Hepatocyte (in vitro differentiated cells): ENCODE results near the gene FBRSL1. TPM values are rescaled to one million over a fixed set of nuclear protein-coding genes. Genes with fewer than 3 reads are reported as not detected.

ENCODE experiments used
- DNase-seq: peaks from one replicate; pipeline ENCODE4 v3.0.0-alpha.2; 2016; ENCODE audit warnings: low spot score
- H2AFZ ChIP-seq: fragments of 200-600 bp; sonication (generic); 2 replicates; pipeline ENCODE4 v1.6.0; 2016; ENCODE audit warnings: antibody characterized with exemption, mild to moderate bottlenecking
- H3K27ac ChIP-seq: fragments of 200-600 bp; sonication (generic); 2 replicates; pipeline ENCODE4 v1.5.1; 2016; ENCODE audit warnings: mild to moderate bottlenecking
- H3K27me3 ChIP-seq: fragments of 200-600 bp; sonication (generic); 2 replicates; pipeline ENCODE4 v1.6.1; 2016
- H3K36me3 ChIP-seq: fragments of 200-600 bp; sonication (generic); replicated peaks from 2 replicates; pipeline ENCODE4 v1.5.1; 2016; ENCODE audit warnings: low read depth; ENCODE audit not compliant: insufficient read depth
- H3K4me1 ChIP-seq: fragments of 200-600 bp; sonication (generic); 2 replicates; pipeline ENCODE4 v1.5.1; 2016; ENCODE audit warnings: mild to moderate bottlenecking, moderate library complexity; ENCODE audit not compliant: insufficient read depth
- H3K4me2 ChIP-seq: fragments of 200-600 bp; sonication (generic); 2 replicates; pipeline ENCODE4 v1.6.0; 2016
- H3K4me3 ChIP-seq: fragments of 200-600 bp; sonication (generic); 2 replicates; pipeline ENCODE4 v1.5.1; 2016; ENCODE audit warnings: mild to moderate bottlenecking
- H3K79me2 ChIP-seq: fragments of 200-600 bp; sonication (generic); 2 replicates; pipeline ENCODE4 v1.6.0; 2017; ENCODE audit warnings: mild to moderate bottlenecking
- H3K9me2 ChIP-seq: fragments of 200-600 bp; sonication (generic); replicated peaks from 2 replicates; pipeline ENCODE4 v1.6.0; 2017; ENCODE audit warnings: mild to moderate bottlenecking; ENCODE audit not compliant: insufficient read depth
- H3K9me3 ChIP-seq: fragments of 200-600 bp; sonication (generic); 2 replicates; pipeline ENCODE4 v1.5.1; 2016; ENCODE audit warnings: low read depth, mild to moderate bottlenecking
- H4K20me1 ChIP-seq: fragments of 200-600 bp; sonication (generic); 2 replicates; pipeline ENCODE4 v1.6.0; 2016; ENCODE audit warnings: mild to moderate bottlenecking; ENCODE audit not compliant: insufficient read depth, poor library complexity, severe bottlenecking
- CTCF ChIP-seq: fragments of 200-600 bp; sonication (generic); IDR thresholded peaks from 2 replicates; pipeline ENCODE4 v1.5.1; 2016; ENCODE audit warnings: antibody characterized with exemption, mild to moderate bottlenecking; ENCODE audit not compliant: poor library complexity
- EZH2 ChIP-seq: fragments of 200-600 bp; sonication (generic); IDR thresholded peaks from 2 replicates; pipeline ENCODE4 v1.6.1; 2016; ENCODE audit warnings: antibody characterized with exemption, mild to moderate bottlenecking, borderline replicate concordance
- EZH2phosphoT487 ChIP-seq: fragments of 200-600 bp; sonication (generic); IDR thresholded peaks from one replicate; pipeline ENCODE4 v1.6.1; 2018; ENCODE audit warnings: antibody characterized with exemption, mild to moderate bottlenecking, low read depth, moderate library complexity; ENCODE audit not compliant: unreplicated experiment, severe bottlenecking
- WGBS: methylation state at CpG from one replicate; pipeline ENCODE4 v1.1.6; 2016; ENCODE audit warnings: low lambda C conversion rate; ENCODE audit errors: missing lambda C conversion rate; 5-methylcytosine and 5-hydroxymethylcytosine counted together
- polyA plus RNA-seq: library from polyadenylated mRNA; unstranded; fragments of >200 nt; fragmentation: Nextera tagmentation; extraction: Ambion mirVana; gene quantifications from 2 replicates; pipeline ENCODE4 v1.2.1, GENCODE V29; 2016
- total RNA-seq: library from RNA; depleted of rRNA; stranded (reverse); fragments of >200 nt; gene quantifications from 2 replicates; pipeline ENCODE4 v1.2.3, GENCODE V29; 2014

FBRSL1 gene
- total and polyA plus RNA-seq, 2 experiments from 2014 or later = 18.5 to 61.1 TPM

- TF ChIP-seq EZH2 (no peak), EZH2phosphoT487 (no peak), CTCF (no peak)
- H3K9me3 ChIP-seq = no peaks in the 10 kb centered on the region
- peak overlapping the region; percentile 53 for H3K27ac ChIP-seq
- no peaks in the 10 kb centered on the region for H4K20me1 ChIP-seq
- peaks cover 19% of the 10 kb centered on the region for H3K4me1 ChIP-seq
- no peaks in the 10 kb centered on the region for H3K36me3 ChIP-seq
- no peaks in the 10 kb centered on the region for H3K79me2 ChIP-seq
- H3K4me2 ChIP-seq = no peak overlapping the region
- 90% methylated on average over 17 of the region's 18 CpGs for WGBS
- H3K4me3 ChIP-seq = no peak overlapping the region
- DNase-seq = no peak
- no peaks in the 10 kb centered on the region for H3K27me3 ChIP-seq
- H2AFZ ChIP-seq = no peak overlapping the region
- no peaks in the 10 kb centered on the region for H3K9me2 ChIP-seq
Measured at GRCh38 chr12:132444283-132444682, 45.7 kb upstream of the FBRSL1 start.

GRCh38 chr12:132444957-132445883, 44.7 kb upstream of the FBRSL1 start:
- peak overlapping the region; percentile 82 for H3K27ac ChIP-seq
- TF ChIP-seq EZH2phosphoT487 = no peak
- no peak for TF ChIP-seq EZH2
- TF ChIP-seq CTCF = no peak
- no peaks in the 10 kb centered on the region for H3K9me3 ChIP-seq
- H3K9me2 ChIP-seq = no peaks in the 10 kb centered on the region
- WGBS = 49% methylated on average over 34 of the region's 37 CpGs
- no peaks in the 10 kb centered on the region for H3K27me3 ChIP-seq
- H4K20me1 ChIP-seq = no peaks in the 10 kb centered on the region
- H2AFZ ChIP-seq = peak overlapping the region; percentile 52
- DNase-seq = no peak
- H3K4me1 ChIP-seq = peaks cover 25% of the 10 kb centered on the region
- H3K4me3 ChIP-seq = no peak overlapping the region
- no peaks in the 10 kb centered on the region for H3K79me2 ChIP-seq
- peak overlapping the region; percentile 70 for H3K4me2 ChIP-seq
- no peaks in the 10 kb centered on the region for H3K36me3 ChIP-seq

GRCh38 chr12:132445884-132446632, 43.9 kb upstream of the FBRSL1 start:
- no peak for TF ChIP-seq EZH2phosphoT487
- peak overlapping the region; percentile 52 for H2AFZ ChIP-seq
- no peaks in the 10 kb centered on the region for H3K9me3 ChIP-seq
- H3K27ac ChIP-seq = peak overlapping the region; percentile 82
- no peak overlapping the region for H3K4me3 ChIP-seq
- no peaks in the 10 kb centered on the region for H3K27me3 ChIP-seq
- H3K4me2 ChIP-seq = peak overlapping the region; percentile 70
- H4K20me1 ChIP-seq = no peaks in the 10 kb centered on the region
- WGBS = 49% methylated on average over 38 of the region's 39 CpGs
- no peaks in the 10 kb centered on the region for H3K79me2 ChIP-seq
- no peaks in the 10 kb centered on the region for H3K9me2 ChIP-seq
- peaks cover 29% of the 10 kb centered on the region for H3K4me1 ChIP-seq
- H3K36me3 ChIP-seq = no peaks in the 10 kb centered on the region
- DNase-seq = peak; percentile 80
